ENCODE results near the gene ARHGEF1. TPM values are rescaled to one million over a fixed set of nuclear protein-coding genes. Genes with fewer than 3 reads are reported as not detected.
A peak's percentile ranks its signal among the peaks of the same experiment; 100 is the strongest.

ARHGEF1 gene
- total RNA-seq, 4 donors from 2014 or later: 40.4 to 58.3 (median 51.4) TPM

GRCh38 chr19:41868120-41868988 lies 14.6 kb upstream of the ARHGEF1 start:
- Histone ChIP-seq H3K4me1 (peaks cover 0 to 54% (median 6%) of the 10 kb centered on the region in 3 donors), H3K27ac (no peak overlapping the region), H3K27me3 (no peaks in the 10 kb centered on the region), H3K36me3 (peaks cover 0 to 92% of the 10 kb centered on the region in 2 donors), H3K4me3 (no peak overlapping the region), H3K9me3 (no peaks in the 10 kb centered on the region)
- ATAC-seq: no peak
- WGBS, 2 donors (ENCODE audit: low coverage in 1 of 2): 78 to 79% methylated on average over 2 to 4 of the region's 10 CpGs
- TF ChIP-seq POLR2AphosphoS5 (IDR thresholded peaks at IDR 0.05): no peak
- no peak for TF ChIP-seq POLR2A (IDR thresholded peaks at IDR 0.05)
- TF ChIP-seq CTCF (IDR thresholded peaks at IDR 0.05): no peak
- no peak for TF ChIP-seq EP300 (IDR thresholded peaks at IDR 0.05)

- WGBS, 2 donors (ENCODE audit: low coverage in 1 of 2): 75 to 80% methylated on average over 2 to 9 of the region's 12 CpGs
- no peak for TF ChIP-seq POLR2AphosphoS5 (IDR thresholded peaks at IDR 0.05)
- TF ChIP-seq CTCF (IDR thresholded peaks at IDR 0.05): no peak
- no peak for TF ChIP-seq POLR2A (IDR thresholded peaks at IDR 0.05)
- no peak for TF ChIP-seq EP300 (IDR thresholded peaks at IDR 0.05)
- H3K4me3 ChIP-seq: no peak overlapping the region
- no peaks in the 10 kb centered on the region for H3K9me3 ChIP-seq
- H3K36me3 ChIP-seq: peaks cover 0 to 86% of the 10 kb centered on the region in 2 donors
- H3K4me1 ChIP-seq: peaks cover 0 to 48% (median 4%) of the 10 kb centered on the region in 3 donors
- H3K27me3 ChIP-seq: no peaks in the 10 kb centered on the region
- no peak overlapping the region for H3K27ac ChIP-seq
- ATAC-seq: no peak
These were observed 14.0 kb upstream of the ARHGEF1 start for GRCh38 chr19:41868989-41869300.

- peaks cover 0 to 42% (median 4%) of the 10 kb centered on the region in 3 donors for H3K4me1 ChIP-seq
- H3K27me3 ChIP-seq: no peaks in the 10 kb centered on the region
- no peak for ATAC-seq
- no peaks in the 10 kb centered on the region for H3K9me3 ChIP-seq
- no peak for TF ChIP-seq POLR2AphosphoS5 (IDR thresholded peaks at IDR 0.05)
- no peak for TF ChIP-seq POLR2A (IDR thresholded peaks at IDR 0.05)
- TF ChIP-seq CTCF (IDR thresholded peaks at IDR 0.05): no peak
- TF ChIP-seq EP300 (IDR thresholded peaks at IDR 0.05): no peak
- H3K4me3 ChIP-seq: no peak overlapping the region
- H3K27ac ChIP-seq: no peak overlapping the region
- 76% methylated on average over 5 of the region's 13 CpGs; no CpG with 5 or more reads in 1 of the 2 donors for WGBS, 2 donors (ENCODE audit: low coverage in 1 of 2)
- peaks cover 0 to 81% of the 10 kb centered on the region in 2 donors for H3K36me3 ChIP-seq
These were observed 13.5 kb upstream of the ARHGEF1 start for GRCh38 chr19:41869374-41869955.

- H3K27me3 ChIP-seq: no peaks in the 10 kb centered on the region
- H3K9me3 ChIP-seq: no peaks in the 10 kb centered on the region
- H3K4me3 ChIP-seq: no peak overlapping the region
- peaks cover 0 to 33% (median 4%) of the 10 kb centered on the region in 3 donors for H3K4me1 ChIP-seq
- WGBS, 2 donors (ENCODE audit: low coverage in 1 of 2): 51 to 60% methylated on average over 1 to 3 of the region's 3 CpGs
- H3K27ac ChIP-seq: no peak overlapping the region
- peak; percentile 25 for ATAC-seq
- H3K36me3 ChIP-seq: peaks cover 0 to 71% of the 10 kb centered on the region in 2 donors
- TF ChIP-seq POLR2AphosphoS5 (IDR thresholded peaks at IDR 0.05) (no peak), EP300 (IDR thresholded peaks at IDR 0.05) (no peak), POLR2A (IDR thresholded peaks at IDR 0.05) (no peak), CTCF (IDR thresholded peaks at IDR 0.05) (no peak)
These were observed 12.5 kb upstream of the ARHGEF1 start for GRCh38 chr19:41870401-41870873.
